Neuronal stem cell (in vitro differentiated cells): ENCODE results near the gene C1QB.

ENCODE experiments used
- DNase-seq: peaks from one replicate; pipeline ENCODE4 v3.0.0-alpha.2; 2013; ENCODE audit warnings: low spot score
- H2AFZ ChIP-seq: one replicate; pipeline ENCODE4 v1.6.1; 2013; ENCODE audit warnings: mild to moderate bottlenecking, low read length, inconsistent platforms
- H2AK5ac ChIP-seq: 2 replicates; pipeline ENCODE4 v1.6.1; 2013; ENCODE audit warnings: low read depth, mild to moderate bottlenecking, inconsistent platforms, low read length, moderate library complexity, mixed read lengths
- H2BK120ac ChIP-seq: 2 replicates; pipeline ENCODE4 v1.6.1; 2013; ENCODE audit warnings: low read depth, mild to moderate bottlenecking, inconsistent platforms, low read length, moderate library complexity, mixed read lengths
- H2BK12ac ChIP-seq: one replicate; pipeline ENCODE4 v1.6.1; 2013; ENCODE audit warnings: low read length, inconsistent platforms
- H2BK15ac ChIP-seq: 2 replicates; pipeline ENCODE4 v1.6.1; 2013; ENCODE audit warnings: mild to moderate bottlenecking, low read length, inconsistent platforms, mixed read lengths
- H2BK5ac ChIP-seq: one replicate; pipeline ENCODE4 v1.6.1; 2013; ENCODE audit warnings: inconsistent platforms, mild to moderate bottlenecking, low read length, moderate library complexity
- H3K14ac ChIP-seq: one replicate; pipeline ENCODE4 v1.6.1; 2013; ENCODE audit warnings: low read length, inconsistent platforms
- H3K18ac ChIP-seq: 2 replicates; pipeline ENCODE4 v1.6.1; 2013; ENCODE audit warnings: low read length, inconsistent platforms
- H3K23ac ChIP-seq: 2 replicates; pipeline ENCODE4 v1.6.1; 2013; ENCODE audit warnings: low read depth, mild to moderate bottlenecking, mixed read lengths, low read length, inconsistent platforms; ENCODE audit not compliant: poor library complexity
- H3K27ac ChIP-seq: replicated peaks from 3 replicates; pipeline ENCODE4 v1.5.1; 2013; ENCODE audit warnings: low read length, inconsistent platforms
- H3K27me3 ChIP-seq, 3 experiments: 2 replicates each; pipeline ENCODE4 v1.6.1; 2013; ENCODE audit warnings: low read length in 3 of 3, mild to moderate bottlenecking in 2 of 3, inconsistent platforms in 1 of 3, low read depth in 1 of 3, mixed read lengths in 1 of 3, moderate library complexity in 1 of 3; ENCODE audit not compliant: control insufficient read depth in 3 of 3, insufficient read depth in 3 of 3
- H3K36me3 ChIP-seq, 2 donors: replicated peaks in 1 of 2; 2 replicates each; pipeline ENCODE4 v1.6.1; 2013; ENCODE audit warnings: low read length in 2 of 2; ENCODE audit not compliant: control insufficient read depth in 2 of 2, insufficient read depth in 2 of 2
- H3K4ac ChIP-seq: 2 replicates; pipeline ENCODE4 v1.6.1; 2013; ENCODE audit warnings: inconsistent platforms, mild to moderate bottlenecking, low read length, moderate library complexity
- H3K4me1 ChIP-seq, 2 donors: 1 replicate in 1 of 2; 2 replicates in 1 of 2; pipeline ENCODE4 v1.6.1; 2013; ENCODE audit warnings: low read length in 2 of 2, low read depth in 1 of 2; ENCODE audit not compliant: control insufficient read depth in 2 of 2, insufficient read depth in 1 of 2
- H3K4me2 ChIP-seq: one replicate; pipeline ENCODE4 v1.6.1; 2013; ENCODE audit warnings: mild to moderate bottlenecking, low read length, inconsistent platforms; ENCODE audit not compliant: insufficient read depth, poor library complexity, severe bottlenecking
- H3K4me3 ChIP-seq, 2 donors: 2 replicates each; pipeline ENCODE4 v1.5.1; 2013; ENCODE audit warnings: low read length in 2 of 2, mild to moderate bottlenecking in 2 of 2, inconsistent platforms in 1 of 2, moderate library complexity in 1 of 2
- H3K79me1 ChIP-seq: one replicate; pipeline ENCODE4 v1.6.1; 2013; ENCODE audit warnings: low read depth, mild to moderate bottlenecking, inconsistent platforms, low read length, moderate library complexity
- H3K9ac ChIP-seq: one replicate; pipeline ENCODE4 v1.6.1; 2013; ENCODE audit warnings: mild to moderate bottlenecking, low read depth, low read length, inconsistent platforms; ENCODE audit not compliant: poor library complexity
- H3K9me3 ChIP-seq, 2 donors: replicated peaks in 1 of 2; 2 replicates each; pipeline versions ENCODE3 to v1.6.1; 2013; ENCODE audit warnings: low read length in 2 of 2, mild to moderate bottlenecking in 2 of 2, inconsistent platforms in 1 of 2, low read depth in 1 of 2, mixed read lengths in 1 of 2, moderate library complexity in 1 of 2; ENCODE audit not compliant: control insufficient read depth in 2 of 2, insufficient read depth in 1 of 2
- H4K8ac ChIP-seq: one replicate; pipeline ENCODE4 v1.6.1; 2013; ENCODE audit warnings: low read depth, mild to moderate bottlenecking, inconsistent platforms, low read length, moderate library complexity
- H4K91ac ChIP-seq: one replicate; pipeline ENCODE4 v1.6.1; 2013; ENCODE audit warnings: low read length, low read depth, mild to moderate bottlenecking, inconsistent platforms; ENCODE audit not compliant: poor library complexity
- WGBS, 2 donors: extraction: QIAGEN DNeasy Blood & Tissue Kit; methylation state at CpG; one replicate each; pipeline ENCODE4 v1.1.7; 2013; ENCODE audit warnings: missing lambda C conversion rate in 2 of 2, mixed read lengths in 1 of 2; ENCODE audit not compliant: insufficient read length in 2 of 2, insufficient replicate concordance in 1 of 2; ENCODE audit errors: extremely low coverage in 2 of 2; 5-methylcytosine and 5-hydroxymethylcytosine counted together

The C1QB gene

GRCh38 chr1:22696610-22697009 lies 43.6 kb downstream of the C1QB start:
- Histone ChIP-seq H2BK12ac (no peak overlapping the region), H2BK120ac (no peak overlapping the region), H2BK15ac (no peak overlapping the region), H4K8ac (no peak overlapping the region), H2AK5ac (no peak overlapping the region), H3K4ac (no peak overlapping the region), H3K14ac (no peak overlapping the region), H3K23ac (no peak overlapping the region), H3K9ac (no peak overlapping the region), H4K91ac (no peak overlapping the region), H3K4me2 (no peak overlapping the region), H3K4me1 (peaks cover 2 to 3% of the 10 kb centered on the region in 2 donors), H3K9me3 (no peaks in the 10 kb centered on the region), H2BK5ac (no peak overlapping the region), H3K27ac (no peak overlapping the region), H3K36me3 (no peaks in the 10 kb centered on the region), H3K27me3 (no peaks in the 10 kb centered on the region), H2AFZ (no peak overlapping the region), H3K4me3 (no peak overlapping the region), H3K79me1 (no peaks in the 10 kb centered on the region), H3K18ac (no peak overlapping the region)
- no peak for DNase-seq
- WGBS, 2 donors = no CpG with 5 or more reads among the region's 3 CpGs

- Histone ChIP-seq H3K9me3 (no peaks in the 10 kb centered on the region), H3K18ac (no peak overlapping the region), H3K27ac (no peak overlapping the region), H3K79me1 (no peaks in the 10 kb centered on the region), H2BK120ac (no peak overlapping the region), H4K8ac (no peak overlapping the region), H3K4me2 (no peak overlapping the region), H2BK15ac (no peak overlapping the region), H4K91ac (no peak overlapping the region), H2BK12ac (no peak overlapping the region), H3K4me1 (peaks cover 2% of the 10 kb centered on the region in 2 donors), H3K27me3 (peaks cover 0 to 4% (median 0%) of the 10 kb centered on the region in 3 experiments), H3K36me3 (no peaks in the 10 kb centered on the region), H2AK5ac (no peak overlapping the region), H3K9ac (no peak overlapping the region), H3K23ac (no peak overlapping the region), H3K4me3 (no peak overlapping the region), H2AFZ (peak overlapping the region; percentile 6), H3K4ac (no peak overlapping the region), H3K14ac (no peak overlapping the region), H2BK5ac (no peak overlapping the region)
- no peak for DNase-seq
- no CpG with 5 or more reads among the region's 5 CpGs for WGBS, 2 donors
Observed at GRCh38 chr1:22697980-22698379, 44.9 kb downstream of the C1QB start.

DNA sequence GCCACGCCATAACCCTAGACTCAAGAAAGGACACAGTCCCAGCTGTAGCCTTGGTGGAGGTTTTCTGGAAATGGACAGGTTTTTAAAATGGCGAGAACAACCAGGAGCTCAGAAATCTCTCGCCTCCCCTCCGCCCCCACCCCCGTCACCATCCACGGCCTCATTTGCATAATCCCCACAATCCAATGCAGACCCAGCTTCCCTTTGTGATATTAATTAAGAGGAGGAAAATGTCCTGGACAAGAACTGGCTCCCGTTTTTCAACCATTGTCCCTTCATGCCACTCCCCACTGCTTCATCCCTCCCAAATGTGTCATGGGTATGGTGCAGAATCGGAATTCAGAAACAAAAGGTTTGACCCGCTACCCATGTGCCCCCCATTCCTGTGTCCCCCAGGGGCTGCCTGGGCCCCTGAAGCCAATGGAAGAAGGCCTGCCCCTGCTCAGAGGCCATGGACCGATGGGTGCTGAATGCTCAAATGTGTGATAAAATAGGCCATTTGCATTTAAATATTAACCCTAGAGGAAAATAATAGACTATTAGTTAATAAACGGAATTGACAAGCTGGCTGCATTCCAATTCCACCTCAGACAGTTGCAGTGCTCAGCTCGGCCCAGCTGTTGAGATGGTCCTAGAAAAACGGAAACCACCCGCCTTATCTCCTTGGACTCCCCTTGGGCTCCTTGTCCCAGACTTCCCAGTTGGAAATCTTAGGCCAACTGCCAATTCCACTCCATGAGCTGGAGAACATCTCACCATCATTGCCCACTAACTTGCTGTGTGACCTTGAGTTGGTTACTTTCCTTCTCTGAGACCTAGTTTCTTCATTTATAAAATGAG lies 46.9 kb downstream of the C1QB start:
- no peak overlapping the region for H3K4ac ChIP-seq
- H2BK12ac ChIP-seq = no peak overlapping the region
- no peak overlapping the region for H3K23ac ChIP-seq
- no peak overlapping the region for H2BK120ac ChIP-seq
- no peak overlapping the region for H2AK5ac ChIP-seq
- no peak overlapping the region for H3K4me2 ChIP-seq
- H3K18ac ChIP-seq = peak overlapping the region; percentile 32
- no peak for DNase-seq
- no peak overlapping the region for H4K8ac ChIP-seq
- H2BK15ac ChIP-seq = no peak overlapping the region
- peak overlapping the region; percentile 12 for H2AFZ ChIP-seq
- no CpG with 5 or more reads among the region's 14 CpGs for WGBS, 2 donors
- H3K14ac ChIP-seq = no peak overlapping the region
- no peak overlapping the region for H3K4me3 ChIP-seq
- H3K79me1 ChIP-seq = no peaks in the 10 kb centered on the region
- H3K36me3 ChIP-seq = no peaks in the 10 kb centered on the region
- peaks cover 0 to 4% (median 0%) of the 10 kb centered on the region in 3 experiments for H3K27me3 ChIP-seq
- H3K27ac ChIP-seq = no peak overlapping the region
- H3K9ac ChIP-seq = no peak overlapping the region
- H4K91ac ChIP-seq = no peak overlapping the region
- H2BK5ac ChIP-seq = no peak overlapping the region
- no peaks in the 10 kb centered on the region for H3K9me3 ChIP-seq
- H3K4me1 ChIP-seq = peaks cover 4 to 5% of the 10 kb centered on the region in 2 donors

- no peak overlapping the region for H2BK5ac ChIP-seq
- H4K8ac ChIP-seq = no peak overlapping the region
- DNase-seq = no peak
- peak overlapping the region; percentile 60 for H2AK5ac ChIP-seq
- no peak overlapping the region for H3K4me2 ChIP-seq
- H2BK120ac ChIP-seq = no peak overlapping the region
- peak overlapping the region; percentile 25 for H2BK12ac ChIP-seq
- peak overlapping the region; percentile 35 for H3K18ac ChIP-seq
- no peaks in the 10 kb centered on the region for H3K79me1 ChIP-seq
- H3K23ac ChIP-seq = no peak overlapping the region
- no peaks in the 10 kb centered on the region for H3K36me3 ChIP-seq
- H3K9me3 ChIP-seq = no peaks in the 10 kb centered on the region
- H2BK15ac ChIP-seq = no peak overlapping the region
- H2AFZ ChIP-seq = no peak overlapping the region
- peaks cover 0 to 4% (median 0%) of the 10 kb centered on the region in 3 experiments for H3K27me3 ChIP-seq
- WGBS, 2 donors = no CpG with 5 or more reads among the region's 12 CpGs
- no peak overlapping the region for H3K9ac ChIP-seq
- H3K4me1 ChIP-seq = peaks cover 4 to 5% of the 10 kb centered on the region in 2 donors
- no peak overlapping the region for H3K4ac ChIP-seq
- no peak overlapping the region for H4K91ac ChIP-seq
- H3K4me3 ChIP-seq = no peak overlapping the region
- H3K27ac ChIP-seq = no peak overlapping the region
- no peak overlapping the region for H3K14ac ChIP-seq
Observed at GRCh38 chr1:22702296-22703085, 49.5 kb downstream of the C1QB start.
